OCI-LY7 (cell line): ENCODE data around the gene DNAI7. TPM values are rescaled to one million over a fixed set of nuclear protein-coding genes. Genes with fewer than 3 reads are reported as not detected.

ENCODE experiments used
- BruUV-seq: library from RNA; stranded (reverse); fragments of 400-500 nt; replicated peaks from 2 replicates; lab custom pipeline; 2021; lab: Mats Ljungman, UMichigan
- CTCF ChIA-PET: fragments of 300-600 bp; sonication (Branson Sonifier 250); formaldehyde crosslinking; loops from one replicate; lab custom pipeline; 2022; ENCODE audit warnings: antibody characterized with exemption; ENCODE audit not compliant: unreplicated experiment; lab: Charles Lee
- POLR2A ChIA-PET: fragments of 300-600 bp; sonication (Branson Sonifier 250); formaldehyde crosslinking; loops from one replicate; lab custom pipeline; 2022; ENCODE audit warnings: antibody characterized with exemption; lab: Charles Lee
- DNase-seq: peaks from one replicate; pipeline ENCODE4 v3.0.0-alpha.2; 2015; ENCODE audit warnings: low spot score
- H2AFZ ChIP-seq: fragments of 200-600 bp; sonication (generic), shearing (Covaris generic); 2 replicates; pipeline ENCODE4 v1.6.1; 2014; ENCODE audit warnings: mild to moderate bottlenecking, antibody characterized with exemption, low read length, moderate library complexity
- H3K27ac ChIP-seq: fragments of 200-600 bp; sonication (generic); 2 replicates; pipeline ENCODE4 v1.5.1; 2014; ENCODE audit warnings: mixed run types, low read depth, mild to moderate bottlenecking, moderate library complexity, low read length, inconsistent platforms; ENCODE audit not compliant: poor library complexity, severe bottlenecking
- H3K36me3 ChIP-seq: fragments of 200-600 bp; sonication (generic); 2 replicates; pipeline ENCODE4 v1.6.1; 2014; ENCODE audit warnings: mild to moderate bottlenecking, antibody characterized with exemption, low read length, moderate library complexity, mixed read lengths; ENCODE audit not compliant: insufficient read depth
- H3K4me1 ChIP-seq: fragments of 200-600 bp; sonication (generic); 2 replicates; pipeline ENCODE4 v1.5.1; 2014; ENCODE audit warnings: mild to moderate bottlenecking, low read length; ENCODE audit not compliant: insufficient read depth, poor library complexity, severe bottlenecking
- H3K4me2 ChIP-seq: fragments of 200-600 bp; sonication (generic); 2 replicates; pipeline ENCODE4 v1.6.1; 2014; ENCODE audit warnings: mild to moderate bottlenecking, low read length
- H3K4me3 ChIP-seq: fragments of 200-600 bp; sonication (generic); 2 replicates; pipeline ENCODE4 v1.5.1; 2014; ENCODE audit warnings: mild to moderate bottlenecking, low read depth, low read length; ENCODE audit not compliant: poor library complexity, severe bottlenecking
- H3K79me2 ChIP-seq: fragments of 200-600 bp; sonication (generic); 2 replicates; pipeline ENCODE4 v1.6.1; 2016; ENCODE audit warnings: low read depth, mild to moderate bottlenecking, low read length, moderate library complexity, mixed read lengths; ENCODE audit not compliant: insufficient read depth
- H3K9me2 ChIP-seq: fragments of 200-600 bp; sonication (generic); 2 replicates; pipeline ENCODE4 v1.6.1; 2016; ENCODE audit warnings: mild to moderate bottlenecking, low read length, mixed read lengths; ENCODE audit not compliant: insufficient read depth
- H3K9me3 ChIP-seq: fragments of 200-600 bp; sonication (generic); 2 replicates; pipeline ENCODE4 v1.6.1; 2014; ENCODE audit warnings: mild to moderate bottlenecking, mixed run types, low read length, mixed read lengths
- H4K20me1 ChIP-seq: fragments of 200-600 bp; sonication (generic); 2 replicates; pipeline ENCODE4 v1.6.1; 2014; ENCODE audit warnings: mild to moderate bottlenecking, antibody characterized with exemption, low read length, moderate library complexity, mixed read lengths; ENCODE audit not compliant: insufficient read depth
- CTCF ChIP-seq: fragments of 200-600 bp; sonication (generic); conservative IDR thresholded peaks from 2 replicates; pipeline ENCODE4 v1.5.1; 2014; ENCODE audit warnings: mild to moderate bottlenecking, antibody characterized with exemption, low read length, moderate library complexity, mixed read lengths
- EZH2phosphoT487 ChIP-seq: fragments of 200-600 bp; sonication (generic); IDR thresholded peaks from 2 replicates; pipeline ENCODE4 v1.6.1; 2018; ENCODE audit warnings: low read depth, borderline replicate concordance, mild to moderate bottlenecking, mixed run types, antibody characterized with exemption, low read length, moderate library complexity, mixed read lengths
- intact Hi-C: fragments of 100-400 bp; cut with micrococcal nuclease; formaldehyde crosslinking; loops from one replicate; pipeline ENCODE4 v1.10.0; 2022; ENCODE audit not compliant: unreplicated experiment
- total RNA-seq, 2 experiments: library from RNA; depleted of rRNA in 1 of 2; stranded (reverse); fragments of >200 nt in 1 of 2; shearing (Covaris generic) in 1 of 2; gene quantifications; 2 replicates each; pipeline ENCODE4 v1.2.3, GENCODE V29; 2014 to 2022

The DNAI7 gene
- total RNA-seq, 2 experiments from 2014 or later, result not detected

GRCh38 chr12:25208554-25208953 is 13.6 kb upstream of the DNAI7 start:
- peaks cover 51% of the 10 kb centered on the region for H3K36me3 ChIP-seq
- no peak for DNase-seq
- H2AFZ ChIP-seq, result no peak overlapping the region
- BruUV-seq, result no TSS peak
- no peak overlapping the region for H3K4me2 ChIP-seq
- H4K20me1 ChIP-seq, result no peaks in the 10 kb centered on the region
- no peaks in the 10 kb centered on the region for H3K9me2 ChIP-seq
- TF ChIP-seq CTCF, result no peak
- no peak for TF ChIP-seq EZH2phosphoT487
- no peaks in the 10 kb centered on the region for H3K9me3 ChIP-seq
- intact Hi-C loops, result no loop called here
- H3K4me3 ChIP-seq, result no peak overlapping the region
- ChIA-PET POLR2A (interaction anchor here (0.6 kb wide), 1 partner anchor 204 kb away, joined by 5 read pairs; no protein-coding TSS in a partner anchor), CTCF (no interaction called here)
- no peak overlapping the region for H3K27ac ChIP-seq
- no peaks in the 10 kb centered on the region for H3K79me2 ChIP-seq
- no peaks in the 10 kb centered on the region for H3K4me1 ChIP-seq

- DNase-seq, result no peak
- BruUV-seq, result no TSS peak
- Histone ChIP-seq H2AFZ (no peak overlapping the region), H3K4me3 (no peak overlapping the region), H4K20me1 (no peaks in the 10 kb centered on the region), H3K4me2 (no peak overlapping the region), H3K9me2 (no peaks in the 10 kb centered on the region), H3K79me2 (no peaks in the 10 kb centered on the region), H3K9me3 (no peaks in the 10 kb centered on the region), H3K36me3 (peaks cover 52% of the 10 kb centered on the region), H3K4me1 (no peaks in the 10 kb centered on the region), H3K27ac (no peak overlapping the region)
- intact Hi-C loops, result no loop called here
- no peak for TF ChIP-seq CTCF
- no peak for TF ChIP-seq EZH2phosphoT487
- ChIA-PET CTCF (no interaction called here), POLR2A (interaction anchor here (0.6 to 1.2 kb wide), 2 partner anchors 9 to 180 kb away, joined by 3 to 4 read pairs; no protein-coding TSS in a partner anchor)
These were observed 12.9 kb upstream of the DNAI7 start for GRCh38 chr12:25207846-25208245.

- DNase-seq, result no peak
- Histone ChIP-seq H3K36me3 (peaks cover 52% of the 10 kb centered on the region), H3K79me2 (no peaks in the 10 kb centered on the region), H3K27ac (no peak overlapping the region), H2AFZ (no peak overlapping the region), H3K4me3 (no peak overlapping the region), H3K9me3 (no peaks in the 10 kb centered on the region), H3K9me2 (no peaks in the 10 kb centered on the region), H3K4me2 (no peak overlapping the region), H4K20me1 (no peaks in the 10 kb centered on the region), H3K4me1 (no peaks in the 10 kb centered on the region)
- CTCF ChIA-PET, result no interaction called here
- TF ChIP-seq EZH2phosphoT487 (no peak), CTCF (no peak)
- POLR2A ChIA-PET, result interaction anchor here (0.6 to 1.2 kb wide), 3 partner anchors 9 to 180 kb away, joined by 3 to 4 read pairs (median 3); no protein-coding TSS in a partner anchor
- no TSS peak for BruUV-seq
- intact Hi-C loops, result no loop called here
These were observed 12.5 kb upstream of the DNAI7 start for GRCh38 chr12:25207411-25207810.
